Left cardiac atrium (tissue), 2 donors: Measurements from ENCODE around the gene TMEM183A. TPM values are rescaled to one million over a fixed set of nuclear protein-coding genes. Genes with fewer than 3 reads are reported as not detected.

Experiments
- total RNA-seq, 2 donors: library from RNA; stranded (reverse); fragmentation: NEBNext Ultra II Directional; extraction: Animal tissue kit (Norgen Biotek cat#: 25700); gene quantifications; one replicate each; pipeline ENCODE4 v1.2.1, GENCODE V29; 2021
- donor health status: DM: no; HTN: yes; CAD: no; lungs with severe emphysema.
- donor health status: DM: yes; HTN: yes; CAD: no.

The TMEM183A gene
- total RNA-seq, 2 donors from 2014 or later, result 25.1 to 31.8 TPM

Other genes starting within 250 kb of the TMEM183A start
- 10 to 100 TPM; 16.6 to 18.0 TPM for gene KDM5B, start 199.0 kb upstream of the TMEM183A start, total RNA-seq
- gene PCAT6, start 196.4 kb upstream of the TMEM183A start, total RNA-seq, result 1 to 10 TPM; 1.2 to 1.7 TPM
- gene RABIF, start 118.2 kb upstream of the TMEM183A start, total RNA-seq, result 1 to 10 TPM; 5.7 to 6.2 TPM
- 10 to 100 TPM; 18.0 to 20.1 TPM for gene KLHL12, start 80.1 kb upstream of the TMEM183A start, total RNA-seq
- 10 to 100 TPM; 82.3 to 98.4 TPM for gene ADIPOR1, start 49.1 kb upstream of the TMEM183A start, total RNA-seq
- gene CYB5R1, start 40.1 kb upstream of the TMEM183A start, total RNA-seq, result 100 to 1,000 TPM in 1 of 2 donors, 10 to 100 TPM in 1; 69.9 to 100 TPM
- 10 to 100 TPM; 16.0 to 16.3 TPM for gene PPFIA4, start 19.1 kb downstream of the TMEM183A start, total RNA-seq
- not detected for gene MYOG, start 78.6 kb downstream of the TMEM183A start, total RNA-seq
- 10 to 100 TPM; 19.9 to 27.9 TPM for gene ADORA1, start 120.4 kb downstream of the TMEM183A start, total RNA-seq
- gene MYBPH, start 168.5 kb downstream of the TMEM183A start, total RNA-seq, result not detected
- 10 to 100 TPM in 1 of 2 donors, 1 to 10 TPM in 1; 6.1 to 20.4 TPM for gene CHI3L1, start 179.3 kb downstream of the TMEM183A start, total RNA-seq
- gene CHIT1, start 222.3 kb downstream of the TMEM183A start, total RNA-seq, result 1 to 10 TPM in 1 of 2 donors, under 1 TPM in 1; 0.63 to 1.3 TPM